ENCODE measurements around the gene IMP4. TPM values are rescaled to one million over a fixed set of nuclear protein-coding genes. Genes with fewer than 3 reads are reported as not detected.

IMP4 gene
- total RNA-seq, 1 experiment from 2014 or later = 138 TPM

DNA sequence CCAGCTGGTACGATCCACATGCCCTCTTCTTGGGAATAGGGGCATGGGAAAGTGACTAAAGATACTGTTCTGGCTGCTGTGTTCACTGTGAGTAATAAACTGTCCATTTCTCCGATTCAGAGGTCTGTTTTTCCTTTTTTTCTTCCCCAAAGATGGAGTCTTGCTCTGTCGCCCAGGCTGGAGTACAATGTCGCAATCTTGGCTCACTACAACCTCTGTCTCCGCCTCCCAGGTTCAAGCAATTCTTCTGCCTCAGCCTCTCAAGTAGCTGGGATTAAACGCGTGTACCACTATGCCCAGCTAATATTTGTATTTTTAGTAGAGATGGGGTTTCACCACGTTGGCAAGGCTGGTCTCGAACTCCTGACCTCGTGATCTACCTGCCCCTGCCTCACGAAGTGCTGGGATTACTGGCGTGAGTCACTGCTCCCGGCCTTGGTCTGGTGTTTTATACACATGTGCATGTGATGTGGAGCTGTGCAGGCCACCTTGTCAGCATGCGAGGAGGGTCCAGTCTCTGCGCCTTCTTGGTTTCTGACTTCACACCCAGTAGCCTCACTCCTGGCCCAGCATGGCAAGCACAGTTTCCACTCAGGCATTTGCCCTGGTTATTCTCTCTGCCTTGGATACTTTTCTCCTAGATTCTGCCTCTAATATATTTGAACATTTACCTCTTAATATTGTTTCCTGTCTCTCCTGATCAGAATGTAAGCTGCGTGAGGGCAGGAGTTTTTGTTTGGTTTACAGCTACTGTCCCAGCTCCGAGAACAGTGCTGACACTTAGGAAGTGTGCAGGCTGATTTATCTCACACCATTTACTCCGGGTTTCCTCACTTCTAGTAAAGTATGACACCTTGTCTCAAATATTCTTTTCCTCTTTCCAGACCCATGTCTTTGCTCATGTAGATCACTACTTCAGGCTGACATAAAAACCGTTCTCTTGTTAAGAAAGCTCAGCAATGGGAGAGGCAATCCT is 32.9 kb downstream of the IMP4 start:
- no peak for DNase-seq (ENCODE audit: extremely low read depth, low read depth)

DNA sequence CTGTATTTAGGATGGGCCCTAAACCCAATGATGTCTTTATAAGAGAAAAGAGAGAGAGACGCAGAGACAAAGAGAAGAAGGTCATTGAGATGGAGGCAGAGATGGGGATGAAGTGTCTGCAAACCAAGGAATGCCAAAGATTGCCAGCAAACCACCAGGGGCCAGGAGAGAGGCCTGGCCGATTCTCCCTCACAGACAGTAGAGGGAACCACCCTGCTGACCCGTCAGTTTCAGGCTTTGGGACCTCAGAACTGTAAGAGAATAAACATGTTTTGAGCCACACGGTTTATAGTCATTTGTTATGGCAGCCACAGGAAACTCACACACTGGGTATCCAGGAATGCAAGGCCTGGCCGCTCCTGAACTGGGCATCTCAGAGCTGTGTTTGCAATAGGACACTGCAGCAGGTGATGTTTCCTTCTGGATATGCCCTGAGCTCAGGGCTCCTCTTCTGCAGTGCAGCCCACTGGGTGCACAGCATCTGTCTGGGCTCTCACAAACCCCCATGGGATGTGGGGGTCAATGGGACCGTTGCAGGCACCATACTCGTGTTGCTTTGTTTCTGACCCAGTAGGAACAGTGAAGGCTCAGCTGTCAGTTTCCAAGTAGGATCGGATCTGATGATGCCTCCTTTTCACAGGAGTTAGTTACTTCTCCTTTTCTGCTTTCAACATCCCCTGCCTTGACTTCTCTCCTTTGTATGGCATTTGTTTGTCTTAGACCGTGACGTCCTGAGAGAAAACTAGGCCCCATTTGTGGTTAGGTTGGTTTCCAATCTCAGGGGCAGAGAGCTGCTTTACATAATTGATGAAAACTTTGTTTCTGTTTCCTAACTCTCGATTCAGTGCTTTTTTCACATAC is 34.0 kb downstream of the IMP4 start:
- DNase-seq (ENCODE audit: extremely low read depth, low read depth) = no peak

- DNase-seq (ENCODE audit: extremely low read depth, low read depth) = no peak
Observed at GRCh38 chr2:130377491-130377890, 34.8 kb downstream of the IMP4 start.

DNA sequence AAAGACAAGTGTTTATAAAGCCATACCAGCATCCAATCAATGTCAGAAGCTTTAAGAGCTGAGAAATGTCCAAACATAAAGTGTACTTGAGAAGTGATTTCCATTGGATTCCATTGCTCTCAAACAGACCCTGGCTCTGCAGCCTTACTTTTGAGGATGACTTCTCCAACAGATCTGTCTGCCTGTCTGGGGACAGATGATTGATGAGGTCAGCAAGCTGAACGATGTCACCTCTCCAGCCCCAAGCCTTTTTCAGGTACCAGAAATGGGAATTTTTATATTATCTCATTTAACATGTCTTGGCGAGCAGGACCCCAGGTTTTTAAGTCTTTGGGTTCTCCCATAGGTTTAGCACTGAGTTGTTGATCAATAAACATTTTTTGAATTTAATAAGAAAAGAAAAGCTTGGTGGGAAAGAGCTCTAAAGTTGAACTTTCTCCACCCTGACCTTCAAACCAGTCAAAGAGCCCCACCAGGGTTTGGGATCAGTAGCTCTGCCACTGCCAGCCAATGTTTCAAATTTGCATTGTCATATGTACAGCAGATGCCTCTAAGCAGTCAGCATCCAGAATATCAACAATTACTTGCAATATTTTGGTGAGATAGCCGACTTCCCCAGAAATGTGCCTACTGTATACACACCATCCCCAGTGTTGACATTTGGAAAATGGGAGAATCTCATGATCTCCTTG is 35.7 kb downstream of the IMP4 start:
- no peak for DNase-seq (ENCODE audit: extremely low read depth, low read depth)

- no peak for DNase-seq (ENCODE audit: extremely low read depth, low read depth)
Observed at GRCh38 chr2:130378898-130379214, 36.2 kb downstream of the IMP4 start.

DNA sequence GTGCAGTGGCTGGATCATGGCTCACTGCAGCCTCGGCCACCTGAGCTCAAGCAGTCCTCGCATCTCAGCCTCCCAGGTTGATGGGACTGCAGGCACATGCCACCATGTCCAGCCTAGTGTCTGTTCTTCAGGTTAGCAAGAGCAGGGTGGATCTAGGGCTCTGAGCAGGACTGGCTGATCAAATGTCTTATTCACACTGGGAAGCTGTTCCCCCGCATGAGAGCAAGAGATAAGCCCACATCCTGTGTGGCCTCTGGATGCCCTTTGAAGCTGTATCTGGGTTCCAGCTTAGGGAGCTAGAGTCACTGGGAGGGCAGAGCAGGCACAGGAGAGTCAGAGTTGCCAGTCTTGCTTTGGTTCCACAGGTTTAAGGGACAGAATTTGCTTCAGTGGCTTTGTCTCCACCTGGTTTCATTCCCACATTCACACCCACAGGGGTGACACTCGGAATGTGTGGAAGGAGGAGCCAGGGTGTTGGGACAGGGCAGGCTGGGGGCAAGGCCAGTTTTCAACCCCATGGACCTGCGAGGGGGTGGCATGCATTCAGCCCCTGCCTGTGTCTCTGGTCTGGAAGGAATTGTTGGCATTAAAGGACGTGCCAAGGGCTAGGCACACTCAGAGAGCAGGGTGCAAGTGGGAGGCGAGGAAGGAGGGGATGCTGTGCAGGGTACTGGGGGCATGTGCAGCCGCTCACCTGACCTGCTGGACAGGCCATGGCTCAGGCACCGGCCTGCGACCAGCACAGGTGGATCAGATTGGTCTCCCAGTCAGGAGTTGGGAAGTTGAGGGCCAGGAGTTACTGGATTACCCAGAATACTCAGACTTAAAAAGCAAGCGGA is 37.6 kb downstream of the IMP4 start:
- no peak for DNase-seq (ENCODE audit: extremely low read depth, low read depth)

DNA sequence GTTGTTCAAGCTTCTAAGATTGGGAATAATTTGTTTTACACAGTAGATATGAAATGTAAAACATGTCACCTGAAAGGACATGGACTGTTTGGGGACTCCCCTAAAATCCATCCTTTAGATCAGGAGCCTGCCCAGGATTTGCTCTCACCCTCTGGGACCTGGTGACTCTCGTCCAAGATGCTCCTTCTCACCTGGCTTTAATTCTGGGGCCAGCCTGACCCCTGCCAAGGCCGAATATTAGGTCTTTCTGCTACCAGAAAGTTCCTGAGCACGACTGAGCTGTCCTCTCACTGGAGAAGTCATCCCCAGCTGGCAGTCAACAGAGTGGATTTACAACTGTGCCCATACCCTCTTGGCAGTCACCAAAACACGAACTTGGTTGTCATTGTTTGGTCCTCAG is 38.4 kb downstream of the IMP4 start:
- no peak for DNase-seq (ENCODE audit: extremely low read depth, low read depth)

DNA sequence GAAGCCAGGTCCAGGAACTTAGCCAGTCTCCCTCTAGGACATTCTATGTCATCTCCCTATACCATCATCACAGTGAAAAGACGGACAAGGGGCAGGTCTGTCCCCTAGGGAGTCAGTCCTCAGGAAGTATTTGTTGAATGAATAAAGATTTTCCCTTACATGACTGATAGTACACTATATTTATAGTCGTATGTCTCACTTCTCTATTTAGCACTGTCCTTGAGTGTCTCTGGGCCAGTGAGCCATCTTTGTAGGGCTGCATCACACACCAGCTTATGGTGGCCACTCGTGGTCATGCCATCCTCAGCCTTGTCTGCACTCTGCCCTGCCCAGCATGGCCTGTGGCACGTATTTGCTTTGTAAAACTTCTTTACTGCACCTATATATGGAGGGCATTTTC is 38.9 kb downstream of the IMP4 start:
- DNase-seq (ENCODE audit: extremely low read depth, low read depth) = no peak

DNA sequence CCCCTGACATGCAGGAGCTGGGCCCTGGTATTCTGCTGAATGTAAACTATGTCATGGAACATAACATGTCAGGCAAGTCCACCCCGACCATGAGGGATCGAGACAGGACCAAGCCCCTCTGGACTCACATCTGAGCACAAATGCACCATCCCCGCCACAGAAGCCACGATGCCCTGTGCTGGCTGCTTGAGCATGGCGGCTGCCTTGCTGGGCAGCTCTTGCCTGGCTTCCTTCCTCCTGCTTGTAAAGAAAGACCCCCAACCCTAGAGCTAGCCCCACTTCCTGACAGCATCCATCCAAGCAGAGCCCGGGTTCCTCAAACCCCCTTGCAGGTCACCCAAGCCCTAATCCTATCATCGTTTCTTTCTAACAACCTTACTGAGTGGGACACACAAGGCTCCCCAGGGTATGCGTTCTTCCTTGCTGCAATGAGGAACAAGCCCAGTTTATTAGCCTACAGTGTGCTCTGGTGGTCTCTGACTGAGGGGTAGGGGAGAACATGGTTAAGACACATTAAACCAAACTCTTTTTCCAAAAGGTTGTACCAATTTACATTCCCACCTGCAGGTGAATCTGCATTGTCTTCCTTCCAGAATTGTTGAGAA is 39.7 kb downstream of the IMP4 start:
- DNase-seq (ENCODE audit: extremely low read depth, low read depth) = no peak

GRCh38 chr2:130385709-130386108 is 43.0 kb downstream of the IMP4 start:
- no peak for DNase-seq (ENCODE audit: extremely low read depth, low read depth)

- no peak for DNase-seq (ENCODE audit: extremely low read depth, low read depth)
Observed at GRCh38 chr2:130387071-130387400, 44.3 kb downstream of the IMP4 start.

DNA sequence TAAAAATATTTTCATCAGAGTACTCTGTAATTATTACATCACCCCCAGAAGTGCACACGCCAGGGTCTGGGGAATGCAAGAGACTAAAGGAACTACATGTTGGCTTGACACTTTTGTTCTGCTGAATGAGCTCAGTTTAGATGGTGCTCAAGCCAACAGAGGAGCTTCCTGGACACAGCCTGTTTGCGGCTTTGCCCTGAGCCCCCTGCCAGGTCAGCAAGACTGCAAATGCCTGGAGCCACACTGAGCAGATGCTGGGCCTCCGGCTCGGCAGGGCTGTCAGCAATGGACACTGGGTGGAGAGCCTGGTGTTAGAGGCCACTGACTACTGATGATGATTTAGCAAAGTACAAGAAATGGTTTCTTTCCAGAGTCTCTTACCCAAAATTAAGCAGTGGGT is 45.1 kb downstream of the IMP4 start:
- no peak for DNase-seq (ENCODE audit: extremely low read depth, low read depth)

GRCh38 chr2:130388221-130388907 is 45.7 kb downstream of the IMP4 start:
- DNase-seq (ENCODE audit: extremely low read depth, low read depth) = no peak

DNA sequence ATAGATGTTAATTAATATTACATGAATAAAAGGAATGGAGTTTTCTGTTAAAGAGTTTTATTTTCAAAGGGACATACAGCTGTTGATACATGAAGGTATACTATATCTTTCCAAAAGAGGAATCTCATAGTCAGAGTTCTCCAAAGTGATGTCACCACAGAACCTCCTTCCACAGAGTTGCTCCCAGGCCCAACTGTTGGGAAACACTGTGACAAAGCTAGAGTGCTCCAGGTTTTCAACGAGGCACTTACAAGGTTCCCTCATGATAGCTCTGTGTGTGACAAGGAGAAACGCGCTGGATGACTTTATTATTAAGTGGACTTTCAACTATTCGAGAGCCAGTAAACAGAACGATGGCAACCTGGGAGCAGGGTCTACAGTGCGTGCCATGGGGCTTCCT is 46.7 kb downstream of the IMP4 start:
- DNase-seq (ENCODE audit: extremely low read depth, low read depth) = no peak

DNA sequence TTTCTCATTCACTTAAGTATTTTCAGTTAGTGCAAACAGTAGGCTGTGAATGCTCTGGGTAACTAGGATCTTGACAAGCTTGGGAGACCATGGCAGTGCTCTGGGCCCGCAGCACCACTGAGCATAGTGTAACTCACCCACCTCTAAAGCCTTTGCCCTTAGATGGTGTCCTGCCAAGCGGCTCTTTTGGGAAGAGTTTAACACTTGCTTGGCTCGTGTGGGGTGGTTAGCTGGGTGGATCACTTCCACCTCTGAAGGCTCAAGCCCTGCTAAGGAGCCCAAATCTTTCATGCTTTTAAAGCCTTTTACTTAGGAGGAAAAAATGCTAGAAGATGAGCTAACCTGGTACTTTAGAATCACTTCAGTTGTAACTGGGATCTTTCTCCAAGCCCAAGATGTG is 47.1 kb downstream of the IMP4 start:
- DNase-seq (ENCODE audit: extremely low read depth, low read depth) = no peak

DNA sequence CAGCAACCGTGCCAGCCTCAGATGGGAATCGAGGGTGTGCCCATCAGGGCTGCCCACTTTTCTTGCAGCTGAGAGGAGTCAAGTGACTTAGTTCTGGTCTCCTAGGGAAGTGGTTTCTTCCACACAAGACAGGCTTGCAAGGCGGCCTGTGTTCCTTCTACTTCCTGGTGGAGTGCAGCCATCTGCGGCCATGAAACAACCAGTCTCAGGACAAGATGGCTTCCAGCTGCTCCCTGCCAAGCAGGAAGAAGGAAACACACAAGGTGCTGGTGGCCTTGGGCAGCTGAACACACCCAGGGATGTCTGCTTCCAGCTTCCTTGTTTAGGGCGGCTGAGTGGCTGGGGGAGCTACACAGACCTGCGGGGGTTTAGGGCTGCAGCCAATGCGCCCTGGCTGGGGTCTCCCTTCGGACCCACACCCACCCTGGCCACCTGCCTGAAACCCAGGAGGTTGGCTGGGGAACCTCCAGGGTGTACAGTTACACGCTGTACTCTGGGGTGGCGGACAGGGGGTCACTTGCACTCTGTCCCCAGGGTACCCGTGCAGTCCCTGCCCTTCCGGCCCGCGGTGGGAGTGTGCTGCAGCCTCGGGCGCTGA is 47.9 kb downstream of the IMP4 start:
- DNase-seq (ENCODE audit: extremely low read depth, low read depth) = no peak

DNA sequence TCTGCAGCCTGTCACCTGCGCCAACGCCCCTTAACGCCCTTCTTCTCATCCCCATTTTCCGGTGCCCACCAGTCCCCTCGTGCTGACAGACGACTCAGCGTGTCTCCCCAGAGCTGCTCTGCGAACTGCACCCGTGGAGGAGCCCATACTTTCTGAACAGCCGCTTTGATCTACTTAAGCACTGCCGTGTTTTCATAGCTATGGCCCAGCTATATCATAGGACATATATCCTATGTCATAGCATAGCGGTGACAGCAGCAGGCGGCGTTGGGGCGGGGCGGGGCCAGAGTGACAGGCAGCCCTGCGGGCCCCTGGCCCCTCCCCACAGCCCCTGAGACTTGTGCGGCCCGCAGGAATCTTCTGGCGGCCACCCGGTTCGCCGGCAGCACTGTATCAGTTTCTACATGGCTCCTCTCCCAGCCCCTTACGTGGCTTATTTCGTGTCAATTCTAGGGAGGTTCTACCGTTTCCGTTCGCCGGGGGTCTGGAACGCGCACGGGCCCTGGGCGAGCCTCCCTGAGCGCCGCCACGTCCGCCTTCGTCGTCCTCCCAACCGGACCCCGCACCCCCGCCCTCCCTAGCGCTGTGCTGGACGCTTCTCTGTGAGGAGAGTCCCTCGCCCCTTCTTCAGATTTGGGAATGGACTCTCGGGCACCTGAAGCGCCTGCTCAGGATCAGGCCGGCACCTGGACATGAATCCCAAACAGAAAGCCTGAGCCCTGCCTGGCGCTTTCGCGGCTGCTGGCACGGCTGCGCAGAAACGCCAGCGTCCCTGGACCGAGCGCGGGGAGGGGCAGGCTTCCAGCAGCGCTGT is 48.6 kb downstream of the IMP4 start:
- DNase-seq (ENCODE audit: extremely low read depth, low read depth) = peak; percentile 58

All from NCI-H460 (cell line).